Measurements from ENCODE around the gene LRRC43. TPM values are rescaled to one million over a fixed set of nuclear protein-coding genes. Genes with fewer than 3 reads are reported as not detected.
A peak's percentile ranks its signal among the peaks of the same experiment; 100 is the strongest.

LRRC43 gene, protein sequence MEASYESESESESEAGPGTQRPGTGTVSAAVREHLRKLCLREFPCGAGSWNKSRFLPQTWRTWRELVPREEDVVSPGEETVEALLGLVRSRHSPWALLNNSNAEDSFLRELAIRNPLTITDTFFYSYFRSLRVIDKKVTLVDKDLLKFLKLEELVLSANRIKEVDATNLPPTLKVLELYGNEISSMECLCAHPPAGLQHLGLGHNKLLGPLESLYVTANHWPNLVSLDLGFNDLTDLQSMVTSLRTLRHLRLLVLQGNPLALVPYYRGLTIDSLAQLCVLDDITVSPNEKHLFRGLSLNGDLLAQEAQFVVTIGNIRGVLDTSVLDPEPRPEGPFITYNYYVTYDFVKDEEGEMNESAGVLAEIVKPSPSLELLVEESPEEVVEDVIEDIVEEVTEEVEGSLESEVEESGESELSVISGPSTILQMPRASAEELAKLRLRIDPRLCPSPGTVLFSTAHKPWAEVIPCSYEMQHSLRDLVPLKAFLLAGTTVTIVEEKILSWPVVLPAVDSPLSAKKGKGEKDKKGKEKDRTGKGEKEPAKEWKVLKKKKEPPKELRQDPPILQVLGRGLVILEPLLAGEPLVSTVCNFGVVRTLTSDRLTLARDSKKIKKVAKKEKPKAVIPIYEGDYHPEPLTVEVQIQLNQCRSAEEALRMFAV
- under 1 TPM in 9 of 12 donors, not detected in 3; 0.19 to 0.97 (median 0.32) TPM for polyA plus RNA-seq (ENCODE audit: insufficient read length in 12 of 12)
- long read RNA-seq, donor 1: 0 reads
- long read RNA-seq, donor 2: 0 reads
- long read RNA-seq, donor 3: 0 reads
- long read RNA-seq, donor 4: 0 reads
- long read RNA-seq, donor 5: 0 reads
- long read RNA-seq, donor 6: 0 reads
- long read RNA-seq, donor 7: 0 reads
- long read RNA-seq, donor 8: 0 reads
- long read RNA-seq, donor 9: 0 reads
- long read RNA-seq, donor 10: 0 reads
- long read RNA-seq, donor 11: 0 reads

DNA sequence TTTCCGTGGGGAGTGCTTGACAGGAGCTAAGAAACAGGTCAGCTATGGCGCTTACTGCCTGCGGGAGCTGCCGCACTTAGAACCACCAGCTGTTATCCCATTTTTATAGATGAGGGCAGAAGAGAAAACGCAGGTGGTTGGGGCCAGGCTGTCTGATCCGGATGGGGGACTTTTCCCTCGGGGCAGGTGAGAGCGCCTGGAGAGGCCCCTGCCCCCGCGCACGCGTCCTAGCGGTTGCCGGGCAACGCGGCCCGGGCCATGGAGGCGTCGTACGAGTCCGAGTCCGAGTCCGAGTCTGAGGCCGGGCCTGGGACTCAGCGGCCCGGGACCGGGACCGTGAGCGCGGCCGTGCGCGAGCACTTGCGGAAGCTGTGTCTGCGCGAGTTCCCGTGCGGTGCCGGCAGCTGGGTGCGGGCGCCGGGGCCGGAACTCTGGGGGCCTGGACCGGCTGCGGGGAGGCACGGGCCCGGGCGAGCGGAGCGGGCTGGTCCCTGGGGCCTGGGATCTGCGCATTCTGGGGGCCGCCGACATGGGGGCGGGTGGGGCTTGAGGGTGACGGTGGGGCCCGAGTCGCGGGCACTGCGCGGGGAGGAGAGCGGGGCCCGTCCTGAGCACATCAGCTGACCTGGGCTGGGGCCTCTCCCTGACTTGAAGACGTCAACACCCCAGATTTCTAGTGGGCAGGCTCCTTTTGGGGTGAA lies at the start of gene LRRC43:
Gene LRRC43 (plus strand): TSS at position 237 of the 701 bp plus-strand sequence. CDS start 22 bp downstream, at position 259.
- DNase-seq: peak; percentile 21

DNA sequence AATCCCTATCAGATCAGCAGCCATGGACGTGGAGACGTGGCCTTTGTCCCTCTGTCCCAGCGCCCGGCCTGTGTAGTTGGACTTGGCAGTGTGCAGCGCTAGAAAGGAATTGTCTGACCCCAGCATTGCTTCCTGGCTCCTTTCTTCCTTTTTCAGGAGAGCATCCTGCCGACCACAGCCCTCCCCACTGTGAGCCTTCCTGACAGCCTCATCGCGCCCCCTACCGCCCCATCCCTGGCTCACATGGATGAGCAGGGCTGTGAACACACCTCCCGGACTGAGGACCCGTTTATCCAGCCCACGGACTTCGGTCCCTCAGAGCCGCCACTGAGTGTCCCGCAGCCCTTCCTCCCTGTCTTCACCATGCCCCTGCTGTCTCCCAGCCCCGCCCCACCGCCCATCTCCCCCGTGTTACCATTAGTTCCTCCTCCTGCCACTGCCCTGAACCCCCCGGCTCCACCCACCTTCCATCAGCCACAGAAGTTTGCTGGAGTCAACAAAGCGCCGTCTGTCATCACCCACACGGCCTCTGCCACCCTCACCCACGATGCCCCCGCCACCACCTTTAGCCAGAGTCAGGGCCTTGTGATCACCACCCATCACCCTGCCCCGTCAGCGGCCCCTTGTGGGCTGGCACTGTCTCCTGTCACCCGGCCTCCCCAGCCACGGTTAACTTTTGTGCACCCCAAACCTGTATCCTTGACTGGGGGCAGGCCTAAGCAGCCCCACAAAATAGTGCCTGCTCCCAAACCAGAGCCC lies 49.6 kb upstream of the LRRC43 start:
- DNase-seq: no peak

DNA sequence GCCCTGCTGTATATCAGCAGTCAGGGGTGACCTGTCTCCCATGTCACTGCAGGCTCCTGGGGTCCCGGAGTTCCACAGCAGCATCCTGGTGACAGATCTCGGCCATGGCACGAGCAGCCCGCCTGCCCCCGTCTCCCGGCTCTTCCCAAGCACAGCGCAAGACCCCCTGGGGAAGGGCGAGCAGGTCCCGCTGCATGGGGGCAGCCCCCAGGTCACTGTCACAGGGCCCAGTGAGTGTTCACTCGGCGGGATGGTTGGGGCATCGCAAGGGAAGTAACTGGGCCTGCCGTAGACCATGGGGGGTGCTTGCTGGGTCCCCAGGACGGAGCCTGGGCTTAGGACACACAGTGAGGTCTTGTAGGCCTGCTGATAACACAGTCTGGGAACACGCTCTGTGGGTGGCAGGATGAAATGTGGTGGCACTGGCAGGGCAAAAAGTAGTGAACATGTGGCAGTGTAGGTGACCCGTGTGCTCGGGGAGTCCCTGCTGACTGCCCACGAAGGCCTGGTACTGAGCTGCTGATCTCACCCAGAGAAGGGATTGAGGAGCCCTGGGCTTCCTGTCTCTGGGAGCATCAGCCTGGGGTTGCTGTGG lies 47.4 kb upstream of the LRRC43 start:
- no peak for DNase-seq

DNA sequence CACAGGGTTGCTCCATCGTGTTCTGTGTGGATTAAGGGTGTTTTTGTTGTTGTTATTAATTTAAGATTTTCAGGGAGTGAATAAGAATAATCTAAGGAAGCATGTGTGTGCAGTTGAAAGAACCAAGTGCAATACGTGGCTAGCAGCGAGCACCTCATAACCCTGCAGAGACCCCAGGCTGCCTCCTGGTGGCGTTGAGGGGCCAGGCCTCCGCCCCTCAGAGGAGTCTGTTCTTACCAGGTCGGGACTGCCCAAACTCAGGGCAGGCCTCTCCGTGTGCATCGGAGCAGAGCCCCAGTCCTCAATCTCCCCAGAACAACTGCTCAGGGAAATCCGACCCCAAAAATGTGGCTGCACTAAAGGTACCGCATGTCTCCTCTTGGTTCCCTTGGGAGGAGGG lies 45.7 kb upstream of the LRRC43 start:
- DNase-seq: no peak

DNA sequence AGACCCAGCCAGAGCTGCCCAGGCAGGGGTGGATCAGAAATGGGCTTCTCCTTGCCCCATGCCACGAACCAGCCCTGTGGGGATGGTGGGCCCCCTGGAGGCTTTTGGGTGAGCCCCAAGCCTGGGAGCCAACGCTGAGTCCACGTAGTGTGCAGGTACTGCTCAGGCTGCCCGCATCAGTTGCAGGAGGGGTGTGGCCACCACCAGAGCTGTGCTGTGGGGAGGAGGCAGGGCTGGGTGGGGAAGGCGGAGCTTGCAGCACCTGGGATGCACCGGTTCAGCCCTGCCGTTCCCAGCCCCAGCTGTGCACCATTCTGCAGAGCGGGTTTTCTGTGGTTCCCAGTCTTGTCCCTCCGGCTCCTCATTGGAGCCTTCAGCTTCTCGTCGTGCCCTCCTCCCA lies 45.2 kb upstream of the LRRC43 start:
- DNase-seq: no peak

DNA sequence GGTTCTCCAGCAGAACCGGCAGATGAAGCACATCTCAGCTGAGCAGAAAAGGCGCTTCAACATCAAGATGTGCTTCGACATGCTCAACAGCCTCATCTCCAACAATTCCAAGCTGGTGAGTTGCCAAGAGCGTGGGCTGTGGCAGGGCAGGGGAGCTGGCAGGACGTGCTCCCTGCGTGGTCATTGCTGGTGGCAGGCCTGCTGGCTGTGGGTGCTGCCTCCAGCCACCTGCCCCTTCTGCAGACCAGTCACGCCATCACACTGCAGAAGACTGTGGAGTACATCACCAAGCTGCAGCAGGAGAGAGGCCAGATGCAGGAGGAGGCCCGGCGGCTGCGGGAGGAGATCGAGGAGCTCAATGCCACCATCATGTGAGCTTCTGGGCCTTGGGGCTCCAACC lies 44.7 kb upstream of the LRRC43 start:
- DNase-seq: no peak

DNA sequence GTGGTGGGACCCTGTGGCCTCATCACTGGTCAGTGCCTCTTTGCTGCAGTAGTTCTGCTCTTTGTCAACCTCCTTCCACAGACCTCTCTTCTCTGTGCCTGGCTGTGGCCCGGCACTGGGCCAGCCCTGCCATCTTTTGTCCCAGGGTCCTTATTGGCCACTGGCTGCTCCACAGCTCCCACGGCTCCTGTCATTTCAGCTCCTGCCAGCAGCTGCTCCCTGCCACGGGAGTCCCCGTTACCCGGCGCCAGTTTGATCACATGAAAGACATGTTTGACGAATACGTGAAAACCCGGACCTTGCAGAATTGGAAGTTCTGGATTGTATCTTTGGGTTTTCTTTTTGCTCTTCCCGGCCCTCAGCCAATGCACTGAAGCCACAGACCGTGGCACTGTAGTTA lies 44.3 kb upstream of the LRRC43 start:
- DNase-seq: no peak

DNA sequence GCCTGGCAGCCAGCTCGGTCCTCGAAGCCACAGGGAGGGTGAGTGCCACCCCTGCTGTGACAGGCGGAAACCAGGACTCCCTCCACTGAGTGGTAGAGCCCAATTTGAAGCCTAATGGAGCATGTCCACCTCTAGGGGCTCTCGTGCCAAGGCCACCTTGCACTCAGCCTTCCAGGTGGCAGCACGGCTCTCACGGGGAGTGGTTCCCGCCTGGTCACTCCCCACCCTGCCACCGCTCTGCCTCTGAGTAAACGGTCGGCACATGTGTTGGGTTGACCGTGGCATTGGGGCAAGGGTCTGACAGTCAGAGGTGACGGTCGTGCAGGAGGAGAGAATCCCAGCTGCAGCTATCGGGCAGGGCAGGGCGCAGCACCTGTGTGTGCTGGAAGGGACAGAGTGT lies 43.7 kb upstream of the LRRC43 start:
- DNase-seq: no peak

DNA sequence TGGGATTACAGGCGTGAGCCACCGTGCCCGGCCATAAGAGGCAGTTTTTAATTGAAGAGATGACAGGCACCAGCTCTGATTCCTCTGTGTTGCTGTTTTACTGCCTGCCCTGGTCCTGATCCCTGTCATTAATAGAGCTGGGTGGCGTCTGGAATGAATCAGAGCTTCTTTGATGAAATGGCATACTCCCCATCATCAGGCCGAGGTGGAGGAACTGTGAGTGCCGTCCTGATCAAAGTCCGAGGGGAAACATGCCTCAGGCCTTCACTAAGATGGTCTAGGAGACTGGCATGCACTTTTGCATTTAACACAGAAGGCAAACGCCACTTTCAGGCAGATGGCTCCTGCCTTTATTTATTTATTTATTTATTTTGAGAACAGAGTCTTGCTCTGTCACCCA lies 43.0 kb upstream of the LRRC43 start:
- DNase-seq: no peak

DNA sequence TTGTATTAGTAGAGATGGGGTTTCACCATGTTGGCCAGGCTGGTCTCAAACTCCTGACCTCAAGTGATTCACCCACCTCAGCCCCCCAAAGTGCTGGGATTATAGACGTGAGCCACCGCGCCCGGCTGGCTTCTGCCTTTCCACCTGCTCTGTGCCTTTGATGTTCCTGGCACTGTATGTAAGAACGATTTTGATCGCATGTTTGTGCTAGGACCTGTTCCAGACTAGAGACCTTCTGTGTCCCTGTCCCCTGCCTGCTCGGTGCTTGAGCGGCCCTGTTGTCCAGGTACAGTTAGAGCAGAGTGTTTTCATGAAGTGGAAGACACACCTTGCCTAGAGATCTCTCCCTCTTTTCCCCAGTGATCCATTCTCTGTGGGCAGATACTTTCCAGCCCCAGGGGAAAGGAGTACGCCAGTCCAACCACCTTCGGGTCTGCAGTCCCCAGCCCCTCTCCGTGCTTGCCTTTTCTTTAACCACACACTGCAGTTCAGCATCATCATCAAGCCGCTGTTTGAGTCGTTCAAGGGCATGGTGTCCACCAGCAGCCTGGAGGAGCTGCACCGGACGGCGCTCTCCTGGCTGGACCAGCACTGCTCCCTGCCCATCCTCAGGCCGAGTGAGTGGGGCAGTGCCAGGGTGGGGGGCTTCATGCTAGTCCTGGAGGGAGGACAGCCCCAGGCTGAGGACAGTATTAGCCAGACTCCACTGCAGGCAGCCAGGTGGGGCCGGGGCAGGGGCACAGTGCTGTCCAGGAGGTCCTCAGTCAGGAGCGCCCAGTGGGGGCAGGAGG lies 42.3 kb upstream of the LRRC43 start:
- DNase-seq: no peak

DNA sequence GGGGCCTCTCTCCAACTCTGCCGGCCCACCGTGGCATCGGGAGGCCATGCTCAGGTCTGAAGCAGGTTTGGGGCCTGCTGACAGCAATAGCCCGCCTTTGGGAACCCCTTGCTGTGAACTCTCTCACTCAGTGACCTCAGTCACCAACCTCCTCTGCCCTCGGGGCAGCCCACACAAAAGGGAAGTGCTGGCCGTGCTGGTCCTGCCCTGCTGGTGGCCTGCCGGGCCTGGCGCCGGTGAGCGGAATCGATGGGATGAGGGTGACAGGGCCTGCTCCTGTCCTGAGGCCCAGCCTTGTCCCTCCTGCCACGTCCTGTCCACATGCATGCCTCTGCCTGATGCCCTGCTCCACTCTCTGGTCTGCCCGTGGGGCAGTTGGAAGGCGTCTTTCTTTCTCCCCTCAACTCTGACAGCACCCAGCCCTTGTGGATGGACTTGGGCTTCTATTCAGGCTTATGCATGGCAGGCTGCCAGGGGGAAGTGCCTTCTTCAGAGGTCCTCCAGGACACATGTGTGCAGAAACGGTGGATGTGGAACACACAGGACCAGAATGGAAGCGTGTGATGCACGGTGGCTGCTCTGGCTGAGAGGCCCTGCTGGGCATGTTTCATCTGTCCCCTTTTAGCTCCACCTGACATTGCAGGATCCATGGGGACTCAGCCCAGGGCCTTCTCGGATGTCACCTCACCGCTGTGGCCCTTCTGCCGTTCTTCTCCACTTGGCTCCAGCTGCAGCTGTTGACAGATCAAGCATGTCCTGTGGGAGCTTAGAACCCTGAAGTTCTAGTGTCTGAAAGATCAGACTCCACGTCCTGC lies 40.8 kb upstream of the LRRC43 start:
- no peak for DNase-seq

DNA sequence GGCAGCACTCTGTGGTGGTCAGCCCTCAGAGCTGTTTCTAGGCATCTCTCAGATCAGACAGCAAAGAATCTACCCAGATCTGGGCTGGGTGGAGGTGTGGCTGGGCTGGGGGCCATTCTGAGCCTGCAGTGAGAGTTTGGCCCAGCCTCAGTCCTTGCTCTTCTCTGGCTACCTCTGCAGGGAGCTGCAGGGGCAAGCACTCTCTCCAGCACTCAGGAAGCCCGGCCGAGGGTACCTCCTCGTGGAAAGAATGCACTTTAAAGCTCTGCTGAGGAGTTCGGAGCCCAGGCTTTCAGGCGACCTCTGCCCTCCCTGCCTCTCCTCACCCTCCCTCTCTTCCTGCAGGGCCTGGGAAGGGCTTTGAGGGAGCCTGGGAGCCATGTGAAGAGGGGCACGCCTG lies 40.1 kb upstream of the LRRC43 start:
- no peak for DNase-seq

DNA sequence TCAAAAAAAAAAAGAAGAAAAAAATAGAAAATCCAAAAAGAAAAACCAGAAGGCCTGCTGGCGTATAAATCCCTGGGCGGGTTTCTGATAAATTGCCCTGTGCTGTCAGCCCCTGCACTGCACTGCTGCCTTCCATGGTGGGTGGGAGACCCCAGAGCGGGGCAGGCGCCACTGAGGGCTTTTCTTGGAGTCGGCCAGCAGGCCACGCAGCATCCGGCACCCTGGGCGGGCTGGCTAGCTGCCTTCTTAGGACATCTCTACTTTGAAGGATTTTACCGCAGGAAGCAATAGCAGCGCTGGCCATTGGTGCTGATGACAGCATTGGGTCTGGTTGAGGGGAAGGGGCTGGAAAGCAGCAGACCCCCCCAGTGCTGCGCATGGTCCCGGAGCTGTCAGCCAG lies 38.0 kb upstream of the LRRC43 start:
- DNase-seq: no peak

DNA sequence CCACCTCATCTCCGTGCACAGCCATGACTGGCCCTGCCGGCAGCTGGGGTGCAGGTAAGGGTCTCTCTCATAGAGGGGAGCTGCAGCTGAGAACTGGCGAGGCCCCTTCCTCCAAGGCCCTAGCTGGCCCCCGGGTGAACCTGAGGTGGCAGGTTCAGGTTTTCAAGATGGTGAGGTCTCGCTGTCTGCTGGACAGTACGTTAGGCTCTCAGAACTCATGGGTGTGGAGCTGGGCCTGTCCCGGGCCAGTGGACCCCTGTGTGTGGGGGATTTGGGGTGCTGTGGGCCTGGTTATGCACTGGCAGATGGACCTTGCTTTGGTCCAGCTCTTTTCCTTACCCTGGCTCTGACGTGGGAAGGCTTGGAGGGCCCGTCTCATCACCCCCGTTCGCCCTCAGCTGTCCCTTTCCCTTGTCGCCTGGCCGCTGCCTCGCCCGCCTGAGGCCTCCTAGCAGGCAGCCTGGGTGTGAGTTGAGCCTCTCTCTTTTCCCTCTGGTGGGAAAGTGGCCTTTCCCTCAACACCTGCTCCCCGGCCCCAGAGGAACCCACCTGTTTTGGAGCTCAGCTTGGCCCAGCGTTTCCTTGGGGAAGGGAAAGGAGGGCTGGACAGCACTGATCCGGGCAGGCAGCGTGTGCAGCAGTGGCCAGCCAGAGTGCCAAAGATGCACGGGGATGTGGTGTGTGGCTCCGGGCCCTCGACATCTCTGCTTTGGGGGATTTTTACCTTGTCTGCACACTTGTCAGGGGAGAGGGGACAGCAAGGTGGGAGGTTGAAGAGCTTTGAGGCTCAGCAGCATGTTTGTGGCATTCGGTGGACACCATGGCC lies 37.2 kb upstream of the LRRC43 start:
- no peak for DNase-seq

DNA sequence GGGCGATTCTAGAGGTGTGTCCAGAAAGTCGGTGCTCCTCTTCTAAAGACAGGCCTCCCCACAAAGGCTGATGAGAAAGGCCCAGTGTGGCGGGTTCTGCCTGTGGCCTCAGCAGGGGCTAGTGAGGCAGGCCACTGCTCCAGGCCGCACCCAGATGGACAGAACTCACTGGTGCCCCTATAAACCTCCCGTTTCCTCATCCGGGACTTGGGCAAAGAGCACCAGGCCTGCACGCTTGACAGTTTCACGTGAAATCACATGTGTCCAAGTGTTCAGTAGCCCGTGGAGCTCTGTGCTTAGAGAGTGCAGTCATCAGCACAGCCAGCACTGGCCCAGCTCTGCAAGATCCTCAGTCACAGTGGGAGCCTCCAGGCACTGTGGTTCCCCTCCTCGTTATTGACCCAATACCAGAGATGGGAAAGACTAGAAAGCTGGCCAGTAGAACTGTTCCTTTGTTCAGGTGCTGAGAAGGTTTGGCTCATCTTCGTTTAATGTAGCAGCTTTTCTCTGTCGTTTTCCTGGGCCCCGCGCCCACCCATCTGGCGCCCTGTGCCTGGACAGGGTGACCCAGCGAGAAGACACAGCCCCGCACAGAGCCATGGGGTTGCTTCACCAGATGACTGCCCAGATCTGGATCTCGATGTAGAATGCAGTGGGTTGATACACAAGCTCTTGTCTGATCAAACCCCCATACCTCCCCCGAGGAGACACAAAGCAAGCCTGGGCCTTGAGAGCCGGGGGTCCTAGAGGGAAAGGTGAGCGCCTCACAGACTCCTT lies 35.2 kb upstream of the LRRC43 start:
- DNase-seq: no peak

DNA sequence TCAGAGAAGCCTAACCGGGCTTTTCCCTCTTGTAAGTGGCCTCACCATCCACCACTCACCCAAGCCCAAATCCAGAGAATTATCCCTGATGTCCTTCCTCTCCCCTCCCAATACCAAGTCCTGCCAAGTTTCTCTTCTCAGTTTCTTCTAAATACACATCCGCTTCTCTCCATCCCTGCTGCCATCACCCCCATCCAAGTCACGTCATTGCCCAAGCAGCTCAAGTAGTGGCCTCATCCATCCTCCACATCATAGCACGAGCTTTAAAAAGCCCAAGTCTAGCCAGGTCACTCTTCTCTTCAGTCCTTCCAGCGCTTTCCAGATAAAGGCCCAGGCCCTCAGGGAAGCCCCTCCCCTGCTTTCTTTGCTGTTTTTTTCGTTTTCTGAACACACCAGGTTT lies 34.3 kb upstream of the LRRC43 start:
- no peak for DNase-seq

DNA sequence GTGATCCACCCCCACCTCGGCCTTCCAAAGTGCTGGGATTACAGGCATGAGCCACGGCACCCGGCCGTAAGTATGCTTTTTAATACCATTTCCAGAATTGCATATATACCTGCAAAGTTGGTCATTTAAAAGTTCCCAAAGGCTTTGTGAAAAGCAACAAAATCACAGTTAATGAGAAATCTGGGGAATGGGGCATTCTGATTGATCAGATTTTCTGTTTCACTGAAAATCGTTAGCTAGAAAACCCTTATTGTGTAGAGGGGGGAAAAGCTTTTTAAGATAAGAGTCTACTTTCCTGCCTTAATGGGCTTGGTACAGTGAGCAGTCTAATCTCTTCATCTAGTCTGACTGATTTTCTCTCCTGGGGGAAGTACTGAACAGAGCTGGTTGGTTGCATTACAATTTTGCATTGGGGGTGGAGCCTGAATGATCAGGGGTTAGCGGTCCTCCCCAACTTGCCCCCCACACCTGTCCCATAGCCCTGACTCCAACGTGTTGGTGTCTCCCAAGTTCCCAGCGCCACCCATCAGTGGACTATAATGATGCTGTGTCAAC lies 32.7 kb upstream of the LRRC43 start:
- DNase-seq: no peak
